HCT116 (cell line): ENCODE data around the gene CELF1. TPM values are rescaled to one million over a fixed set of nuclear protein-coding genes. Genes with fewer than 3 reads are reported as not detected.

Experiments
- ATAC-seq: fragments of 200-7000 bp; cut with Tn5 transposase; 2 replicates; pipeline ENCODE4 v1.9.1; 2020; ENCODE audit warnings: mild to moderate bottlenecking, moderate library complexity
- BruUV-seq: library from RNA; stranded (reverse); fragments of 400-500 nt; replicated peaks from 2 replicates; lab custom pipeline; 2021; lab: Mats Ljungman, UMichigan
- CTCF ChIA-PET: fragments of 300-600 bp; sonication (Branson Sonifier 250); formaldehyde crosslinking; loops from one replicate; lab custom pipeline; 2021; ENCODE audit warnings: antibody characterized with exemption; lab: Charles Lee
- POLR2A ChIA-PET: fragments of 300-600, 350-600 bp; sonication (Branson Sonifier 250); formaldehyde crosslinking; loops from one replicate; lab custom pipeline; 2021; ENCODE audit warnings: antibody characterized with exemption; lab: Charles Lee
- RAD21 ChIA-PET, 2 experiments: fragments of 300-600 bp; sonication (Branson Sonifier 250); formaldehyde crosslinking; loops; one replicate each; lab custom pipeline; 2023; ENCODE audit warnings: low total read pairs in 2 of 2; ENCODE audit not compliant: uncharacterized antibody in 2 of 2, unreplicated experiment in 2 of 2, low non-redundant PET in 1 of 2; lab: Charles Lee
- DNase-seq: peaks from one replicate; pipeline ENCODE4 v3.0.0-alpha.2; 2010; ENCODE audit warnings: low read depth, low spot score
- H2AFZ ChIP-seq: fragments of 200-600 bp; shearing (Covaris generic), sonication (generic); 2 replicates; pipeline ENCODE4 v1.6.1; 2017; ENCODE audit warnings: low read depth, mixed run types, mixed read lengths, antibody characterized with exemption, low read length; ENCODE audit not compliant: poor library complexity, severe bottlenecking
- H3K27ac ChIP-seq: 2 replicates; pipeline ENCODE4 v1.5.1; 2012; ENCODE audit warnings: low read depth, low read length
- H3K27me3 ChIP-seq: fragments of 200-600 bp; sonication (generic); 2 replicates; pipeline ENCODE4 v1.6.1; 2016; ENCODE audit warnings: mixed run types, low read length, mixed read lengths; ENCODE audit not compliant: insufficient read depth
- H3K36me3 ChIP-seq, 2 experiments: fragments of 200-500 bp in 1 of 2; fragments of 200-600 bp in 1 of 2; sonication (Bioruptor generic) in 1 of 2; sonication (generic) in 1 of 2; 2 replicates each; pipeline versions ENCODE4 v1.5.1 to v1.6.1; 2014 to 2016; ENCODE audit warnings: low read length in 2 of 2, inconsistent platforms in 1 of 2, mixed read lengths in 1 of 2, mixed run types in 1 of 2; ENCODE audit not compliant: insufficient read depth in 2 of 2, control insufficient read depth in 1 of 2
- H3K4me1 ChIP-seq, 2 experiments: fragments of 200-600 bp in 1 of 2; sonication (generic) in 1 of 2; 2 replicates each; pipeline versions ENCODE4 v1.5.1 to v1.6.1; 2012 to 2017; ENCODE audit warnings: low read length in 2 of 2, inconsistent platforms in 1 of 2, mild to moderate bottlenecking in 1 of 2, mixed read lengths in 1 of 2, mixed run types in 1 of 2, moderate library complexity in 1 of 2; ENCODE audit not compliant: insufficient read depth in 2 of 2, control insufficient read depth in 1 of 2
- H3K4me2 ChIP-seq: fragments of 200-600 bp; sonication (generic); 2 replicates; pipeline ENCODE4 v1.6.1; 2017; ENCODE audit warnings: mixed run types, low read length, mixed read lengths
- H3K4me3 ChIP-seq, 2 experiments: fragments of 200-600 bp in 1 of 2; sonication (generic) in 1 of 2; replicated peaks in 1 of 2; 2 replicates each; pipeline ENCODE4 v1.5.1; 2011 to 2016; ENCODE audit warnings: low read length in 2 of 2, control low read depth in 1 of 2, low read depth in 1 of 2, mild to moderate bottlenecking in 1 of 2, mixed read lengths in 1 of 2, mixed run types in 1 of 2
- H3K79me2 ChIP-seq: fragments of 200-600 bp; sonication (generic); 2 replicates; pipeline ENCODE4 v1.6.1; 2017; ENCODE audit warnings: mild to moderate bottlenecking, mixed run types, low read length, moderate library complexity, mixed read lengths; ENCODE audit not compliant: insufficient read depth
- H3K9ac ChIP-seq: fragments of 200-600 bp; sonication (generic); 2 replicates; pipeline ENCODE4 v1.6.1; 2016; ENCODE audit warnings: low read length, mixed read lengths
- H3K9me2 ChIP-seq: fragments of 200-600 bp; sonication (generic), shearing (Covaris generic); 2 replicates; pipeline ENCODE4 v1.6.1; 2017; ENCODE audit warnings: mixed run types, mild to moderate bottlenecking, moderate library complexity; ENCODE audit not compliant: insufficient read depth
- H3K9me3 ChIP-seq, 2 experiments: fragments of 200-500 bp in 1 of 2; fragments of 200-600 bp in 1 of 2; sonication (Bioruptor generic) in 1 of 2; sonication (generic) in 1 of 2; 2 replicates each; pipeline ENCODE4 v1.6.1; 2014 to 2017; ENCODE audit warnings: low read length in 2 of 2, mixed read lengths in 2 of 2, inconsistent platforms in 1 of 2, low read depth in 1 of 2, mild to moderate bottlenecking in 1 of 2, mixed run types in 1 of 2, moderate library complexity in 1 of 2; ENCODE audit not compliant: control insufficient read depth in 1 of 2, insufficient read depth in 1 of 2
- H4K20me1 ChIP-seq: fragments of 200-600 bp; sonication (generic), shearing (Covaris generic); 2 replicates; pipeline ENCODE4 v1.6.1; 2017; ENCODE audit warnings: mixed run types, mild to moderate bottlenecking, moderate library complexity; ENCODE audit not compliant: insufficient read depth
- CEBPB ChIP-seq: IDR thresholded peaks from 2 replicates; pipeline ENCODE4 v1.6.1; 2012; ENCODE audit warnings: low read depth
- EGR1 ChIP-seq: IDR thresholded peaks from 2 replicates; pipeline ENCODE4 v1.6.1; 2012; ENCODE audit warnings: low read depth
- ELF1 ChIP-seq: IDR thresholded peaks from 2 replicates; pipeline ENCODE4 v1.6.1; 2012; ENCODE audit warnings: low read depth, borderline replicate concordance
- EZH2phosphoT487 ChIP-seq: fragments of 200-600 bp; IDR thresholded peaks from 2 replicates; pipeline ENCODE4 v1.6.1; 2018; ENCODE audit warnings: antibody characterized with exemption, borderline replicate concordance
- FOSL1 ChIP-seq: IDR thresholded peaks from 2 replicates; pipeline ENCODE4 v1.6.1; 2012; ENCODE audit warnings: low read depth
- JUND ChIP-seq: IDR thresholded peaks from 2 replicates; pipeline ENCODE4 v1.6.1; 2012
- POLR2A ChIP-seq: IDR thresholded peaks from 2 replicates; pipeline ENCODE4 v1.7.0; 2011; ENCODE audit warnings: borderline replicate concordance; ENCODE audit not compliant: insufficient read depth, insufficient read length; ENCODE audit errors: extremely low read depth
- POLR2AphosphoS5 ChIP-seq: IDR thresholded peaks from 2 replicates; pipeline ENCODE4 v1.6.1; 2011; ENCODE audit warnings: mild to moderate bottlenecking, low read depth, low read length, moderate library complexity
- RAD21 ChIP-seq: IDR thresholded peaks from 2 replicates; pipeline ENCODE4 v1.6.1; 2012; ENCODE audit warnings: low read depth, mild to moderate bottlenecking
- SIN3A ChIP-seq: IDR thresholded peaks from 2 replicates; pipeline ENCODE4 v1.6.1; 2012; ENCODE audit warnings: low read depth
- SP1 ChIP-seq: IDR thresholded peaks from 2 replicates; pipeline ENCODE4 v1.6.1; 2012; ENCODE audit warnings: low read depth
- SRF ChIP-seq: IDR thresholded peaks from 2 replicates; pipeline ENCODE4 v1.6.1; 2012; ENCODE audit warnings: low read depth
- TCF7L2 ChIP-seq: IDR thresholded peaks from 2 replicates; pipeline ENCODE4 v1.7.0; 2011; ENCODE audit warnings: borderline replicate concordance, inconsistent platforms; ENCODE audit not compliant: insufficient read depth, insufficient read length; ENCODE audit errors: extremely low read depth
- YY1 ChIP-seq: IDR thresholded peaks from 2 replicates; pipeline ENCODE4 v1.6.1; 2011; ENCODE audit warnings: low read length, low read depth, moderate library complexity, mild to moderate bottlenecking; ENCODE audit not compliant: insufficient replicate concordance; ENCODE audit errors: extremely low read depth
- ZNF274 ChIP-seq: fragments of 200-500 bp; sonication (Bioruptor generic); IDR thresholded peaks from 2 replicates; pipeline ENCODE4 v1.6.1; 2014; ENCODE audit warnings: mild to moderate bottlenecking, low read depth, low read length, inconsistent platforms
- intact Hi-C: fragments of 100-400 bp; cut with micrococcal nuclease; formaldehyde crosslinking; loops from 2 replicates; pipeline ENCODE4 v1.10.0; 2022
- total RNA-seq: library from RNA; stranded (reverse); gene quantifications from one replicate; pipeline ENCODE4 v1.2.1, GENCODE V29; 2021; ENCODE audit not compliant: unreplicated experiment
- TF ChIP-seq, protein P1 (sequence below): IDR thresholded peaks from 2 replicates; pipeline ENCODE4 v1.6.1; 2012; ENCODE audit warnings: low read depth
- TF ChIP-seq, protein P2 (sequence below): IDR thresholded peaks from 2 replicates; pipeline ENCODE4 v1.6.1; 2011; ENCODE audit warnings: mild to moderate bottlenecking, low read length, moderate library complexity; ENCODE audit not compliant: insufficient replicate concordance; ENCODE audit errors: extremely low read depth
- TF ChIP-seq, protein P3 (sequence below): IDR thresholded peaks from 2 replicates; pipeline ENCODE4 v1.6.1; 2012

The CELF1 gene
- total RNA-seq, 1 experiment from 2014 or later, result 133 TPM

DNA sequence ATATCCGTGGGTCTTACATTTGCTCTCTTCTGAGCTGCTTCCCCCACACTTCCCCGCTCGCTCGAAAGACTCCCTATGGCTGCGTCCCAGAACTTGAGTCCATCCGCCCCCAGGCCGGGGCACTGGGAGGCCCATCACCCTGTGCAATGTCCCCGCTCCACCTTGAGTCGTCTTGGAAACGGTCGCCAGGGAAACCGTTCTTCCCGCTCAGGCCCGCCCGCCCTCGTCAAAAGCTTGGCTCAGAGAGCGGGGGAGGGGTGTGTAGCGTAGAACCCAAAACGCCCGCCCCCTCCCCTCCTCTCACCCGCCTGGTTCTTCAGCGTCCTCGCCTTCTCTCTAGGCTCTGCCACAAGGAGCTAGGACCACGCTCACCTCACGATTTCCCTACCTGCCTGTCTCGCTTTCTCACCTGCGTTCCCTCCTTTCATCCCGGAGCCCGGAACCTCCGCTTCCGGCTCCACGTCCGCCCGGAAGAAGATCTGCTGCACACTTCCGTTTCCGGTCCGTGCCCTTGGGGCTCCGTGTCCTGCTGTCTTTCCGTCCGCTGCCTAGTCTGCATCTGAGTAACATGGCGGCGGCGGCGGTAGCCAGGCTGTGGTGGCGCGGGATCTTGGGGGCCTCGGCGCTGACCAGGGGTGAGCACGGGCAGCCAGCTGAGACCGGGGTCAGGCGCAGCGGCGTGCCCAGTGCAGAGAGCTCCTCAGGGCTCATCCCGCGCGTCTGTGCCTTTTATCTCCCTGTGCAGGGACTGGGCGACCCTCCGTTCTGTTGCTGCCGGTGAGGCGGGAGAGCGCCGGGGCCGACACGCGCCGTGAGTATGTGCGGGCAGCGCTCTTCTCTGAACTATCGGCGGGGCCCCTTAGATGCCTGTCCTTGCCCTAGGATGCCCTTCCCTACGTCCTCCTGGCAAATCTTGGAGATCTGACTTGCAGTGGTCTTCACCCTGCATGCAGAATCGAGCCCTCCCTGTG lies 25.9 kb upstream of the CELF1 start, which contains the start of the genes KBTBD4 and NDUFS3:
Gene KBTBD4 (minus strand): TSS at position 447 of the 971 bp plus-strand sequence. CDS start 19 bp downstream, at position 428.
Gene NDUFS3 (plus strand): TSS at position 551 of the 971 bp plus-strand sequence. CDS start 18 bp downstream, at position 569.
- Histone ChIP-seq H3K9ac (peak within 1 kb of the TSS; percentile 88), H3K79me2 (peaks cover 59% of the 10 kb centered on the region), H3K4me2 (peak within 1 kb of the TSS; percentile 80), H3K4me1 (peaks cover 10 to 25% of the 10 kb centered on the region in 2 experiments), H3K36me3 (peaks cover 29 to 42% of the 10 kb centered on the region in 2 experiments), H2AFZ (no peak within 1 kb of the TSS), H3K27ac (peak within 1 kb of the TSS; percentile 76), H3K4me3 (peak within 1 kb of the TSS; percentile 90 to 100), H4K20me1 (no peaks in the 10 kb centered on the region), H3K9me3 (no peaks in the 10 kb centered on the region), H3K9me2 (no peaks in the 10 kb centered on the region), H3K27me3 (no peaks in the 10 kb centered on the region)
- peak; percentile 90 for ATAC-seq
- peak; percentile 83 for DNase-seq
- POLR2A ChIA-PET, result interaction anchor here (0.7 to 1.0 kb wide), 2 partner anchors 9 to 14 kb away, joined by 4 to 5 read pairs; no protein-coding TSS in a partner anchor
- intact Hi-C loops, result no loop called here
- RAD21 ChIA-PET, result no interaction called here
- TSS peak; percentile 74 for BruUV-seq
- CTCF ChIA-PET, result no interaction called here
- TF ChIP-seq ZNF274 (no peak), TCF7L2 (peak; percentile 80), SIN3A (peak; percentile 68; the same call in 1 of the 2 replicates), ELF1 (peak; percentile 59; the same call in 1 of the 2 replicates), SP1 (peak; percentile 76), POLR2A (peak; percentile 42), RAD21 (no peak), EGR1 (peak; percentile 83), FOSL1 (no peak), JUND (no peak), SRF (peak; percentile 89), EZH2phosphoT487 (no peak), YY1 (peak; percentile 98), POLR2AphosphoS5 (peak; percentile 92), CEBPB (no peak)
- TF ChIP-seq, protein P1, sequence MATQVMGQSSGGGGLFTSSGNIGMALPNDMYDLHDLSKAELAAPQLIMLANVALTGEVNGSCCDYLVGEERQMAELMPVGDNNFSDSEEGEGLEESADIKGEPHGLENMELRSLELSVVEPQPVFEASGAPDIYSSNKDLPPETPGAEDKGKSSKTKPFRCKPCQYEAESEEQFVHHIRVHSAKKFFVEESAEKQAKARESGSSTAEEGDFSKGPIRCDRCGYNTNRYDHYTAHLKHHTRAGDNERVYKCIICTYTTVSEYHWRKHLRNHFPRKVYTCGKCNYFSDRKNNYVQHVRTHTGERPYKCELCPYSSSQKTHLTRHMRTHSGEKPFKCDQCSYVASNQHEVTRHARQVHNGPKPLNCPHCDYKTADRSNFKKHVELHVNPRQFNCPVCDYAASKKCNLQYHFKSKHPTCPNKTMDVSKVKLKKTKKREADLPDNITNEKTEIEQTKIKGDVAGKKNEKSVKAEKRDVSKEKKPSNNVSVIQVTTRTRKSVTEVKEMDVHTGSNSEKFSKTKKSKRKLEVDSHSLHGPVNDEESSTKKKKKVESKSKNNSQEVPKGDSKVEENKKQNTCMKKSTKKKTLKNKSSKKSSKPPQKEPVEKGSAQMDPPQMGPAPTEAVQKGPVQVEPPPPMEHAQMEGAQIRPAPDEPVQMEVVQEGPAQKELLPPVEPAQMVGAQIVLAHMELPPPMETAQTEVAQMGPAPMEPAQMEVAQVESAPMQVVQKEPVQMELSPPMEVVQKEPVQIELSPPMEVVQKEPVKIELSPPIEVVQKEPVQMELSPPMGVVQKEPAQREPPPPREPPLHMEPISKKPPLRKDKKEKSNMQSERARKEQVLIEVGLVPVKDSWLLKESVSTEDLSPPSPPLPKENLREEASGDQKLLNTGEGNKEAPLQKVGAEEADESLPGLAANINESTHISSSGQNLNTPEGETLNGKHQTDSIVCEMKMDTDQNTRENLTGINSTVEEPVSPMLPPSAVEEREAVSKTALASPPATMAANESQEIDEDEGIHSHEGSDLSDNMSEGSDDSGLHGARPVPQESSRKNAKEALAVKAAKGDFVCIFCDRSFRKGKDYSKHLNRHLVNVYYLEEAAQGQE, result no peak
- TF ChIP-seq, protein P2, sequence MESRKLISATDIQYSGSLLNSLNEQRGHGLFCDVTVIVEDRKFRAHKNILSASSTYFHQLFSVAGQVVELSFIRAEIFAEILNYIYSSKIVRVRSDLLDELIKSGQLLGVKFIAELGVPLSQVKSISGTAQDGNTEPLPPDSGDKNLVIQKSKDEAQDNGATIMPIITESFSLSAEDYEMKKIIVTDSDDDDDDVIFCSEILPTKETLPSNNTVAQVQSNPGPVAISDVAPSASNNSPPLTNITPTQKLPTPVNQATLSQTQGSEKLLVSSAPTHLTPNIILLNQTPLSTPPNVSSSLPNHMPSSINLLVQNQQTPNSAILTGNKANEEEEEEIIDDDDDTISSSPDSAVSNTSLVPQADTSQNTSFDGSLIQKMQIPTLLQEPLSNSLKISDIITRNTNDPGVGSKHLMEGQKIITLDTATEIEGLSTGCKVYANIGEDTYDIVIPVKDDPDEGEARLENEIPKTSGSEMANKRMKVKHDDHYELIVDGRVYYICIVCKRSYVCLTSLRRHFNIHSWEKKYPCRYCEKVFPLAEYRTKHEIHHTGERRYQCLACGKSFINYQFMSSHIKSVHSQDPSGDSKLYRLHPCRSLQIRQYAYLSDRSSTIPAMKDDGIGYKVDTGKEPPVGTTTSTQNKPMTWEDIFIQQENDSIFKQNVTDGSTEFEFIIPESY, result peak; percentile 72
- TF ChIP-seq, protein P3, sequence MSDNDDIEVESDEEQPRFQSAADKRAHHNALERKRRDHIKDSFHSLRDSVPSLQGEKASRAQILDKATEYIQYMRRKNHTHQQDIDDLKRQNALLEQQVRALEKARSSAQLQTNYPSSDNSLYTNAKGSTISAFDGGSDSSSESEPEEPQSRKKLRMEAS, result peak; percentile 84
